ENCODE measurements around the gene OPCML. TPM values are rescaled to one million over a fixed set of nuclear protein-coding genes. Genes with fewer than 3 reads are reported as not detected.

Gene OPCML
- total and polyA plus RNA-seq, 2 of the 13 experiments (the other 11 are each of a cell fraction or from before 2014, with no cell fraction given) = not detected

- Histone ChIP-seq H2AFZ (ENCODE audit: low read length) (no peak overlapping the region), H3K36me3 (replicated peaks in 1 of 2; ENCODE audit: control insufficient read depth in 1 of 2, insufficient read depth in 2 of 2, low read length in 2 of 2) (no peaks in the 10 kb centered on the region), H3K27ac (ENCODE audit: extremely low read length, insufficient read depth, low read length) (no peak overlapping the region), H3K4me1 (ENCODE audit: insufficient read depth, low read length) (no peaks in the 10 kb centered on the region), H3K79me2 (ENCODE audit: insufficient read depth, low read length) (no peaks in the 10 kb centered on the region), H3K4me3 (replicated peaks in 1 of 3; ENCODE audit: insufficient read depth in 1 of 3, low read depth in 2 of 3, low read length in 3 of 3) (no peak overlapping the region), H3K9me3 (ENCODE audit: low read length) (no peaks in the 10 kb centered on the region), H3K27me3 (ENCODE audit: control insufficient read depth in 1 of 2, insufficient read depth in 2 of 2, low read length in 2 of 2) (no peaks in the 10 kb centered on the region; a peak in 1 of 5 replicates), H3K4me2 (ENCODE audit: low read depth, low read length) (no peak overlapping the region), H3K9ac (ENCODE audit: insufficient read depth, low read depth, low read length) (no peak overlapping the region), H4K20me1 (ENCODE audit: insufficient read depth, low read length) (no peaks in the 10 kb centered on the region)
- BruUV-seq (replicated peaks) = no TSS peak
- no peak for ATAC-seq
- 21% methylated on average over 12 of the region's 12 CpGs for WGBS (ENCODE audit: low lambda C conversion rate)
- TF ChIP-seq SMC3 (IDR thresholded peaks at IDR 0.05; ENCODE audit: low read length) (no peak), CHD4 (IDR thresholded peaks at IDR 0.05; ENCODE audit: borderline replicate concordance, low read length) (no peak), ZSCAN20 (CRISPR knock-in tag; IDR thresholded peaks at IDR 0.05; ENCODE audit: borderline replicate concordance) (no peak), ZNF205 (CRISPR knock-in tag; IDR thresholded peaks at IDR 0.05) (no peak), ZNF646 (CRISPR knock-in tag; IDR thresholded peaks at IDR 0.05) (no peak), ZNF841 (CRISPR knock-in tag; IDR thresholded peaks at IDR 0.05; ENCODE audit: borderline replicate concordance) (no peak), ATAD3A (CRISPR knock-in tag; IDR thresholded peaks at IDR 0.05) (no peak), HES4 (CRISPR knock-in tag; IDR thresholded peaks at IDR 0.05; ENCODE audit: borderline replicate concordance) (no peak)
- in situ Hi-C loops (cut with HindIII; ENCODE audit: extremely low pct_ligation_motif_present, low pct_unique_long_range_greater_than_20kb) = no loop called here
- no peak for DNase-seq (ENCODE audit: low spot score)
- POLR2A ChIA-PET = no interaction called here
- CTCF ChIA-PET (ENCODE audit: low intra/inter-chr PET ratio, low total read pairs) = no interaction called here
- intact Hi-C loops (cut with micrococcal nuclease; ENCODE audit: unreplicated experiment) = no loop called here
- FAIRE-seq = no peak
Observed at GRCh38 chr11:133547808-133548494, 15.7 kb upstream of the OPCML start.

Data from HepG2 (cell line).